NCI-H460 (cell line): ENCODE results near the gene PLCD3. TPM values are rescaled to one million over a fixed set of nuclear protein-coding genes. Genes with fewer than 3 reads are reported as not detected.
A peak's percentile ranks its signal among the peaks of the same experiment; 100 is the strongest.

ENCODE experiments used
- DNase-seq: peaks from one replicate; pipeline ENCODE4 v3.0.0-alpha.2; 2016; ENCODE audit warnings: low read depth; ENCODE audit errors: extremely low read depth
- total RNA-seq: library from RNA; depleted of rRNA; stranded (reverse); fragments of >200 nt; shearing (Covaris generic); gene quantifications from 2 replicates; pipeline ENCODE4 v1.2.3, GENCODE V29; 2014

PLCD3 gene
- total RNA-seq, 1 experiment from 2014 or later = 92.9 TPM

DNA sequence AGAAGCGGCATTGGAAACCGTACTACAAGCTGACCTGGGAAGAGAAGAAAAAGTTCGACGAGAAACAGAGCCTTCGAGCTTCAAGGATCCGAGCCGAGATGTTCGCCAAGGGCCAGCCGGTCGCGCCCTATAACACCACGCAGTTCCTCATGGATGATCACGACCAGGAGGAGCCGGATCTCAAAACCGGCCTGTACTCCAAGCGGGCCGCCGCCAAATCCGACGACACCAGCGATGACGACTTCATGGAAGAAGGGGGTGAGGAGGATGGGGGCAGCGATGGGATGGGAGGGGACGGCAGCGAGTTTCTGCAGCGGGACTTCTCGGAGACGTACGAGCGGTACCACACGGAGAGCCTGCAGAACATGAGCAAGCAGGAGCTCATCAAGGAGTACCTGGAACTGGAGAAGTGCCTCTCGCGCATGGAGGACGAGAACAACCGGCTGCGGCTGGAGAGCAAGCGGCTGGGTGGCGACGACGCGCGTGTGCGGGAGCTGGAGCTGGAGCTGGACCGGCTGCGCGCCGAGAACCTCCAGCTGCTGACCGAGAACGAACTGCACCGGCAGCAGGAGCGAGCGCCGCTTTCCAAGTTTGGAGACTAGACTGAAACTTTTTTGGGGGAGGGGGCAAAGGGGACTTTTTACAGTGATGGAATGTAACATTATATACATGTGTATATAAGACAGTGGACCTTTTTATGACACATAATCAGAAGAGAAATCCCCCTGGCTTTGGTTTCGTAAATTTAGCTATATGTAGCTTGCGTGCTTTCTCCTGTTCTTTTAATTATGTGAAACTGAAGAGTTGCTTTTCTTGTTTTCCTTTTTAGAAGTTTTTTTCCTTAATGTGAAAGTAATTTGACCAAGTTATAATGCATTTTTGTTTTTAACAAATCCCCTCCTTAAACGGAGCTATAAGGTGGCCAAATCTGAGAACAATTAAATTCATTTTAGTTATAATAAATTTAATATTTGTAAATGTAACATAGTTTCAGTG lies 17.7 kb upstream of the PLCD3 start:
- peak; percentile 48 for DNase-seq

GRCh38 chr17:45149037-45149668 lies 16.8 kb upstream of the PLCD3 start:
- DNase-seq = peak; percentile 85

GRCh38 chr17:45148183-45149036 lies 16.1 kb upstream of the PLCD3 start, which contains the start of gene HEXIM1:
Gene HEXIM1 (plus strand): TSS chr17:45148475. CDS start chr17:45149191, 716 bp downstream.
- peak; percentile 100 for DNase-seq

DNA sequence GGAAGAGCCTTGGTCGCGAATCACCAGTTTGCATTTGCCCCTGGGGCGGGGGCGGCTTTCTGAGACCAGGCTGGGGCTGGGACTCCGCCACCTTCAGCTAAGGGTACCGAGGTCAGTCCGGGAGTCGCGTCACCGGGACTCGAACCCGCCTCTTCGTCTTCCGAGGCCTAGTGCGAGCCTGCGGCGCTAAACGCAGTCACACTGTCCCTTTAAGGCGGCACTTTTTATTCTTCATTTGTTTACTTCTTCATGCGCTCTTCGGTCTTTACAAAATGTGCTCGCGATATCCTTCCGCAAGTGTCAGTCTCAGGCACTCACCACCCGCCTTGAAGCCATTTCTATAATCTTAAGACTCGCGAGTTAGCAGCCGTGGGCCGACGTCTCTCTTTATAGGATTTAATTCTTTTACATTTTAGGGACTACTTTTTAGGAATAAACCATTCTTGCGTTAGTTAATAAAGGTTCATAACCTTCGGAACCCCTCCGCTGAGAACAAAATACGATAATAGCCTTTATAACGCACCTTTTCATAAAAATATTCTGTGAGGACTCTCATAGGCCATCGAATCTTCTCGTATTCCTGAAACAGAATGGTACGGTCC lies 15.4 kb upstream of the PLCD3 start:
- DNase-seq = peak; percentile 90

- peak; percentile 61 for DNase-seq
These were observed 14.7 kb upstream of the PLCD3 start for GRCh38 chr17:45146890-45147580.

GRCh38 chr17:45146592-45146889 lies 14.2 kb upstream of the PLCD3 start:
- no peak for DNase-seq

DNA sequence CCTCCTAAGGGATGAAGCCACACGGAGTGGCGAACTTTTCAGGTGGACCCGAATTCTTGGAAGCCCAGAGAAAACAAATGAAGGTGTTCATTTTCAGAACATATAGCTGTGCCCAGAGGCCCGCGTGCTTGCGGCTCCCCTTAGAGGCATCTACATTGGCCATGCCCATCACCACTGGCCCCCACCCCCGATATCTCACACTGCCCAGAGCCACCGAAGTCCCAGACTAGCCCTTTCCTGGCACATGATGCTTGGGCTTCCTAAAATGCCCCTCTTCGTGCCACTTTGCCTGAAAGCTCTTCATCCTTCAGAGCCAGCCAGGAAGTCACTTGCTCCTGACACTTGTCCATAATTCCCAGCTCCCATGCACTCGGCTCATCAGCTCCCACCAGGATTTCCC lies 13.9 kb upstream of the PLCD3 start:
- no peak for DNase-seq

DNA sequence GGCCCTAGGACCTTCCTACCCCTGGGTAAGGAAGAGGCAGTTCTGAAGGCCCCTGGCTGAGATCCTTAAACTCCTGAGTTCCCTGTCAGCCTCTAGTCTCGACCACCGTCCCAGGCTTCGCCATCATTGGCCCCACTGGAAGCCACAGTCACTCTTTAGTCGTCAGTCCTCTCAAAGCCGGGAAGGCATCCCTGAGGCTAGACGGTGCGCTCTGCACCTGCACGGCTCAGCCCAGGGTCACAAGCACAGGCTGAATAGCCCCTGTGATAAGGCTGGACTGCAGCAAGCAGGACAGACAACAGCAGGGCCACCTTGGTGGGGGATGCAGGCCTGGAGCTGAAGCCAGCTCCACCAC lies 12.7 kb upstream of the PLCD3 start:
- DNase-seq = no peak

DNA sequence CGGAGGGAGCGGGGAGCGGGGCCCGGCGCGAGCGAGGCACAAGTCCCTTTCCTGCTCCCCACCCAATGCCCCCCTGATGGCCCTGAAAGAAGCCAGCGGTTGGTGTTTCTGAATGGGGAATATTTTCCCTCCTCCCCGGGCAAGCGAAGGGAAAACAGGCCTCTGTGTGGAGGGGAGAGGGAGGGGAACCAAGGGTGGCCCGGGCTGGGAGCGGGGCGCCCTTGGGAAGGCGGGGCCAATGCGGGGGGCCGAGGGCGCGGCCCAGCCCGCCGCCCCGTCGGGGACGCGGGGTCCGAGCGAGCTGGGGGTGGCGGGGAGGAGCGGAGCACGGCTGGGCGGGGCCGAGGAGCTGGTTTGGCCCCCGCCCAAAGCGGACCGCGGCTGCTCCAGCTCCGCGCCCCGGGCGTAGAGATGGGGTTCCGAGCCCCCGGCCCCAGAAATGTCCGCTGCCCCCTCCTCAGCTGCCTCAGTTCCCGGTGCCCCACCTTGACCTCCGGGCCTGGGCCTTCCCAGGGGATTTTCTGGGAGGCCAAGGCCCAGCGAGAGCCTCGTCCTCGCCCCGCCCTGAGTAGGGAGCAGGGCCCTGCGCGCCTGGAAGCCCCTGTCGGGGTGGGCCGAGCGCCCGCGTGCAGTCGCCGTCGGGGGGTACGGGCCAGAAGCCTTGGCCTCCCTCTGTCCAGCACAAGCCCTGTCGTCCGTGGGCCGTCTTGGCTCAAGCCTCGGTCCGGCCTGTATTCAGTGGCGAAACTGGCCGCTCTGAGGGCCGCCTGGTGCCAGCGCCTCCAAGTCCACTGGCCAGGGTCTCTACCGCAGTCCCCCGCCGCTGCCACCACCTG lies 12.1 kb upstream of the PLCD3 start:
- no peak for DNase-seq

GRCh38 chr17:45143767-45144198 lies 11.5 kb upstream of the PLCD3 start:
- no peak for DNase-seq

DNA sequence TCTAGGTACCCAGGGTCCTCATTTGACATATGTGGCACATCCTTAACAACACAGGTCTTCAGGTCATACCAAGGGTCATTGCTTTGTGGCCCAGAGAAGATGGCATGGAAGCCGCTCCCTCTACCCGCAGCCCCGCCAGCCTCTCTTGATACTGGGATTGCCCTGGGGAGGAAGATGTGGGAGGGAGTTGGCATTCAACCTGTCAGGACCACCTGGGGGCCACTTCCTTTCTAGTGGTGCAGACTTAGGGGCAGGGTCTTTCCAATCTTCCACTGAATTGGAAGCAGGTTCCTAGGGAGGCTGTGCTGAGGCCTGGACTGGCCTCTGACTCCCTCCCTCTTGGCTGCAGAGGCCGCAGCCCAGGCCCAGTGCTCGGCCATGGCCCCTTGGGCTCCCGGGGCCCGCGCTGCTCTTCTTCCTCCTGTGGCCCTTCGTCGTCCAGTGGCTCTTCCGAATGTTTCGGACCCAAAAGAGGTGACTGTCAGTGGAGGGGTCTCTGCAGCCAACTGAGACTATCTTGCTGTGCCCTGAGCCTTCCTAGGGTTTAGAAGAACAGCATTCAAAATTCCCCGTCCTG lies 10.9 kb upstream of the PLCD3 start:
- no peak for DNase-seq

GRCh38 chr17:45139533-45139920 lies 7.2 kb upstream of the PLCD3 start:
- no peak for DNase-seq

DNA sequence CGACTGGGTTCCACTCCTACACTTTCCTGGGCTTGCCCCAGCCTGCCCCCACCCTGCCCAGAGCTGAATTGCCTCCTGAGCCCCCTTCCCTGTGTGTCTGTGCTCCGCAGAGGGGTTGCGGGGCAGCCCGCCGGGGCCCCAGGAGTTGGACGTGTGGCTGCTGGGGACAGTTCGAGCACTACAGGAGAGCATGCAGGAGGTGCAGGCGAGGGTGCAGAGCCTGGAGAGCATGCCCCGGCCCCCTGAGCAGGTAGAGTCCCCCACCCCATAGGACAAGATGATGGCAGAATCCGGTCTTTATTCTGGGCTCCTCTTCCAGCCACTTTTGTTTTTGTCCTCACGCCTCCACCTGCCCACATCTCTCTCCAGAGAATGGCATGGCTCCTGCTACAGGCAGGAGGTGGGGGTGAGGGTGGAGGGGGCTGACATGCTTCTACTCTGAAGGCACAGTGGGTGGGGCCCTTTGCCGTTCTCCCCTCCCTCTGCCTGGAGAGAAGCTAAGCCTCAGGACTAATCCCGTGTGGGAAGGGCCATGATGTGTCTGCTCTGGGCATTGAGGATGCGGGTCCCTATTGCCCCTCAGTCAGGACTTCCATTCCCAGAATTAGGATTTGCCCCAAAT lies 6.7 kb upstream of the PLCD3 start:
- no peak for DNase-seq

- DNase-seq = no peak
These were observed 5.4 kb upstream of the PLCD3 start for GRCh38 chr17:45137561-45138305.

- no peak for DNase-seq
These were observed 4.7 kb upstream of the PLCD3 start for GRCh38 chr17:45136846-45137560.

DNA sequence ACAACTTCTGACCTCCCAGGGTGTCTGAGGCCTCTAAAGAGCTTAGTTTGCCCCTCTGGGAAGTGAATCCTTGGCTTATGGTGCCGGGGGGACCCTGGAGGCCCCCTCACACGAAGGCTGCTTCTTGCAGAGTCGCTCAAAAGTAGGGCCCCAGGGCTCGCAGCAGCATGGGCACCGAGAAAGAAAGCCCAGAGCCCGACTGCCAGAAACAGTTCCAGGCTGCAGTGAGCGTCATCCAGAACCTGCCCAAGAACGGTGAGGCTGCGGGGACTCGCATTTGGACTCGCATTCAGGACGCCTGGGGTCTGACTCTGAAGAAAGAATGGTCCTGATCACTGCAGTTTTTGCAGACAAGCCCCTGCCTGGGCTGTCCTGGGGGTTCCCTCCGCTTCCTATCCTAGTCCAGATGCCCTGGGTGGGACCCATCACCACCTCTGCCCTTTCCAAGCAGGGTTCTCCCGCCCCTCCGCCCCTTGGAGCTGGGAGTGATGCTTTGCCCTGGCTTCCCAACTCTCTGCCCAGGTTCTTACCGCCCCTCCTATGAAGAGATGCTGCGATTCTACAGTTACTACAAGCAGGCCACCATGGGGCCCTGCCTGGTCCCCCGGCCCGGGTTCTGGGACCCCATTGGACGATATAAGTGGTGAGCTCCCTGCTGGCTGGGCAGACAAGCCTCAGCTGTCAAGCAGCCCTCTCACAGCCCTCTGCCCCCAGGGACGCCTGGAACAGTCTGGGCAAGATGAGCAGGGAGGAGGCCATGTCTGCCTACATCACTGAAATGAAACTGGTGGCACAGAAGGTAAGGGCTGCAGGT lies 3.9 kb upstream of the PLCD3 start:
- DNase-seq = no peak
